Transverse colon (tissue), 4 donors: Measurements from ENCODE around the gene KCNN3.

Source experiments
- CTCF ChIP-seq, 5 experiments: fragments of 200-600 bp in 3 of 5; fragments of 450-650 bp in 2 of 5; sonication (generic) in 3 of 5; IDR thresholded peaks; 1 replicate in 2 of 5; 2 replicates in 3 of 5; pipeline ENCODE4 v1.5.1; 2016 to 2017; ENCODE audit warnings: antibody characterized with exemption in 5 of 5, inconsistent platforms in 3 of 5, mild to moderate bottlenecking in 2 of 5, moderate library complexity in 1 of 5
- EP300 ChIP-seq: sonication (generic); formaldehyde crosslinking; IDR thresholded peaks from one replicate; pipeline ENCODE4 v1.6.1; 2017; ENCODE audit warnings: antibody characterized with exemption, low read depth
- POLR2A ChIP-seq: fragments of 450-650 bp; IDR thresholded peaks from one replicate; pipeline ENCODE4 v1.6.1; 2016; ENCODE audit warnings: antibody characterized with exemption, mild to moderate bottlenecking, moderate library complexity
- POLR2AphosphoS5 ChIP-seq, 3 donors: sonication (generic); formaldehyde crosslinking; IDR thresholded peaks; one replicate each; pipeline ENCODE4 v1.6.1; 2016; ENCODE audit warnings: antibody characterized with exemption in 3 of 3

GRCh38 chr1:154798645-154799044, 71.4 kb downstream of the KCNN3 start:
- TF ChIP-seq CTCF (IDR thresholded peaks at IDR 0.05) (no peak), POLR2A (no peak), EP300 (no peak), POLR2AphosphoS5 (IDR thresholded peaks at IDR 0.05) (no peak)
